ENCODE data around the gene CAPRIN1.
"Not testable (repeated sequence)": the region's sequence is repeated elsewhere in the genome, so short reads cannot be mapped to it uniquely, and the experiment has no call there.

Gene CAPRIN1

GRCh38 chr11:34091825-34092224 is 40.3 kb downstream of the CAPRIN1 start:
- DNase-seq (ENCODE audit: low read depth) = no peak

GRCh38 chr11:34094900-34095299 is 43.4 kb downstream of the CAPRIN1 start:
- not testable (repeated sequence) for DNase-seq (ENCODE audit: low read depth)

GRCh38 chr11:34098813-34099212 is 47.3 kb downstream of the CAPRIN1 start:
- no peak for DNase-seq (ENCODE audit: low read depth)

- no peak for DNase-seq (ENCODE audit: low read depth)
These were observed 53.1 kb downstream of the CAPRIN1 start for GRCh38 chr11:34104680-34105078.

- DNase-seq (ENCODE audit: low read depth) = peak; percentile 98
These were observed 53.8 kb downstream of the CAPRIN1 start, which contains the start of gene NAT10 for GRCh38 chr11:34105079-34105956. Gene NAT10, plus strand, starts transcription at chr11:34105629. Its CDS starts 2,597 bp downstream, at chr11:34108226.

GRCh38 chr11:34105957-34106504 is 54.5 kb downstream of the CAPRIN1 start:
- no peak for DNase-seq (ENCODE audit: low read depth)

- no peak for DNase-seq (ENCODE audit: low read depth)
These were observed 60.3 kb downstream of the CAPRIN1 start for GRCh38 chr11:34111722-34112270.

GRCh38 chr11:34114014-34114413 is 62.5 kb downstream of the CAPRIN1 start:
- DNase-seq (ENCODE audit: low read depth) = no peak

- no peak for DNase-seq (ENCODE audit: low read depth)
These were observed 62.9 kb downstream of the CAPRIN1 start for GRCh38 chr11:34114471-34114870.

GRCh38 chr11:34120651-34121050 is 69.1 kb downstream of the CAPRIN1 start:
- no peak for DNase-seq (ENCODE audit: low read depth)

- no peak for DNase-seq (ENCODE audit: low read depth)
These were observed 73.5 kb downstream of the CAPRIN1 start for GRCh38 chr11:34124885-34125668.

- no peak for DNase-seq (ENCODE audit: low read depth)
These were observed 75.7 kb downstream of the CAPRIN1 start for GRCh38 chr11:34126959-34127848.

- DNase-seq (ENCODE audit: low read depth) = no peak
These were observed 77.3 kb downstream of the CAPRIN1 start for GRCh38 chr11:34128824-34129223.

- DNase-seq (ENCODE audit: low read depth) = no peak
These were observed 80.9 kb downstream of the CAPRIN1 start for GRCh38 chr11:34132261-34132965.

GRCh38 chr11:34134765-34135164 is 83.2 kb downstream of the CAPRIN1 start:
- no peak for DNase-seq (ENCODE audit: low read depth)

GRCh38 chr11:34135439-34135838 is 83.9 kb downstream of the CAPRIN1 start:
- no peak for DNase-seq (ENCODE audit: low read depth)

- DNase-seq (ENCODE audit: low read depth) = no peak
These were observed 84.9 kb downstream of the CAPRIN1 start for GRCh38 chr11:34136420-34136819.

GRCh38 chr11:34139346-34139745 is 87.8 kb downstream of the CAPRIN1 start:
- no peak for DNase-seq (ENCODE audit: low read depth)

GRCh38 chr11:34140149-34140548 is 88.6 kb downstream of the CAPRIN1 start:
- DNase-seq (ENCODE audit: low read depth) = no peak

GRCh38 chr11:34143048-34143447 is 91.5 kb downstream of the CAPRIN1 start:
- no peak for DNase-seq (ENCODE audit: low read depth)

GRCh38 chr11:34145073-34145472 is 93.5 kb downstream of the CAPRIN1 start:
- no peak for DNase-seq (ENCODE audit: low read depth)
